Thoracic aorta (tissue), 2 donors: Measurements from ENCODE around the gene SULT1A4. TPM values are rescaled to one million over a fixed set of nuclear protein-coding genes. Genes with fewer than 3 reads are reported as not detected.
A peak's percentile ranks its signal among the peaks of the same experiment; 100 is the strongest.
"Not testable (repeated sequence)": the region's sequence is repeated elsewhere in the genome, so short reads cannot be mapped to it uniquely, and the experiment has no call there.

Source experiments
- ATAC-seq: fragments of 150-250 bp; one replicate; pipeline ENCODE4 v1.8.0; 2017; ENCODE audit warnings: low read depth; ENCODE audit not compliant: insufficient number of reproducible peaks, low FRiP score
- DNase-seq: peaks from one replicate; pipeline ENCODE4 v3.0.0-alpha.2; 2020; ENCODE audit warnings: low spot score
- H3K27ac ChIP-seq, 2 donors: fragments of 200-600 bp; sonication (generic); 1 replicate in 1 of 2; 2 replicates in 1 of 2; pipeline ENCODE4 v1.5.1; 2016; ENCODE audit warnings: mild to moderate bottlenecking in 2 of 2, moderate library complexity in 2 of 2
- H3K27me3 ChIP-seq: fragments of 200-600 bp; sonication (generic); replicated peaks from 2 replicates; pipeline ENCODE4 v1.6.0; 2016; ENCODE audit warnings: mild to moderate bottlenecking; ENCODE audit not compliant: insufficient read depth
- H3K36me3 ChIP-seq: fragments of 200-600 bp; sonication (generic); one replicate; pipeline ENCODE4 v1.5.1; 2016
- H3K4me1 ChIP-seq, 2 donors: fragments of 200-600 bp; sonication (generic); 1 replicate in 1 of 2; 2 replicates in 1 of 2; pipeline versions ENCODE4 v1.5.1 to v1.6.0; 2016; ENCODE audit warnings: low read depth in 2 of 2, mild to moderate bottlenecking in 1 of 2; ENCODE audit not compliant: control insufficient read depth in 1 of 2
- H3K4me3 ChIP-seq: fragments of 200-600 bp; sonication (generic); 2 replicates; pipeline ENCODE4 v1.5.1; 2016; ENCODE audit warnings: mild to moderate bottlenecking
- H3K9me3 ChIP-seq: fragments of 200-600 bp; sonication (generic); 2 replicates; pipeline ENCODE4 v1.5.1; 2016
- total RNA-seq, 2 donors: library from RNA; depleted of rRNA; stranded (reverse); fragments of >200 nt; gene quantifications; one replicate each; pipeline versions ENCODE4 v1.1.0 to v1.2.3, GENCODE V29; 2016

The SULT1A4 gene
- total RNA-seq, result 1 to 10 TPM in 1 of 2 donors, not detected in 1; 4.5 TPM

- H3K27ac ChIP-seq, H3K4me1 ChIP-seq, H3K36me3 ChIP-seq, H3K9me3 ChIP-seq, DNase-seq, ATAC-seq, H3K4me3 ChIP-seq, H3K27me3 ChIP-seq: not testable (repeated sequence)
Measured at GRCh38 chr16:29459706-29460646, at the start of gene SULT1A4. TSS of gene SULT1A4 (plus strand) at chr16:29459913. CDS start at chr16:29461386, 1,473 bp downstream.

DNA sequence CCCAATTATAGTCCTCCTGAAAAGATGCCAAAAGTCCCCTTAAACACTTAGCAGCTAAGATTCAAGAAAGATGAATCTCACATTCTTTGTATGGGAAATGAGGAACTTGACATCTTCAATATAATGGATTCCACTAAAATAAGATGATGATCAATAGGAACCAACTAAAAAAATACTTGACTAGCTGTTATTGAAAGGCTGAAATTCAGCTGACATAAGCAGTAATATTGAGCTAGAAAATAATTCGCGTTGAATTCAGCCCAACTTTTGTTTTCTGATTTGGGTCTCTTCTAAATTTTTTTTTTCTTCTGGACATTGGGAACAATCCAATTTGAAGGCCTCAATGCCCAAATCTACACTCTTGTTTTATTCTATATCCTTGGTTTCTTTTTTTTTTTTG is 36.1 kb upstream of the SULT1A4 start:
- not testable (repeated sequence) for H3K27ac ChIP-seq, H3K4me1 ChIP-seq, H3K27me3 ChIP-seq, DNase-seq, H3K4me3 ChIP-seq, ATAC-seq, H3K9me3 ChIP-seq, H3K36me3 ChIP-seq

- not testable (repeated sequence) for H3K27me3 ChIP-seq, H3K36me3 ChIP-seq, H3K27ac ChIP-seq, H3K4me3 ChIP-seq, H3K9me3 ChIP-seq, ATAC-seq, DNase-seq, H3K4me1 ChIP-seq
Measured at GRCh38 chr16:29425390-29425789, 34.3 kb upstream of the SULT1A4 start.

- not testable (repeated sequence) for H3K27me3 ChIP-seq, H3K9me3 ChIP-seq, H3K4me1 ChIP-seq, H3K36me3 ChIP-seq, H3K4me3 ChIP-seq, H3K27ac ChIP-seq, DNase-seq
- peak; percentile 14 for ATAC-seq
Measured at GRCh38 chr16:29453754-29454153, 6.0 kb upstream of the SULT1A4 start.

GRCh38 chr16:29454269-29454668 is 5.4 kb upstream of the SULT1A4 start, which contains the start of the genes BOLA2 and SLX1B:
TSS of gene BOLA2 (minus strand) at chr16:29454351. CDS start at chr16:29454253, 98 bp downstream.
TSS of gene SLX1B (plus strand) at chr16:29454533.
- H3K9me3 ChIP-seq, H3K4me1 ChIP-seq, H3K36me3 ChIP-seq, H3K27me3 ChIP-seq, H3K27ac ChIP-seq, H3K4me3 ChIP-seq, DNase-seq: not testable (repeated sequence)
- peak; percentile 97 for ATAC-seq

DNA sequence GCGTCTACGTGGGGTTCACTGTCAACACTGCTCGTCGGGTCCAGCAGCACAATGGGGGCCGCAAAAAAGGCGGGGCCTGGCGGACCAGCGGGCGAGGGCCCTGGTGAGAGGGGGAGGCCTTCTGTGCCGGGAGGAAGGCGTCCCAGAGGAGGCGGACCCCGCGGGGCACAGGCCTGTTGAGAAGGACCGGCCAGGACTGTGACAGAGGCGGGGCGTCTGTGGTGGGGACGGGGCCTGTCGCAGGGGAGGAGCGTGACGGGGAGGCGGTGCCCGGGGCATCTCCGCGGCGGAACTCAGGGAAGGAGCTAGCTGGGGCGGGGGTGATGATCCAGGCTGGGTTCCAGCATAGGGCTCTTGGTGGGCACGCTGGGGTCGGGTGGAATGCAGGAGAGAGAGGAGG is 4.9 kb upstream of the SULT1A4 start:
- H3K36me3 ChIP-seq, H3K9me3 ChIP-seq, H3K27ac ChIP-seq, H3K27me3 ChIP-seq, H3K4me1 ChIP-seq, DNase-seq, H3K4me3 ChIP-seq: not testable (repeated sequence)
- peak; percentile 47 for ATAC-seq

- not testable (repeated sequence) for H3K9me3 ChIP-seq, H3K4me3 ChIP-seq, H3K27ac ChIP-seq, H3K4me1 ChIP-seq, H3K36me3 ChIP-seq, DNase-seq, ATAC-seq, H3K27me3 ChIP-seq
Measured at GRCh38 chr16:29457660-29458059, 2.1 kb upstream of the SULT1A4 start.

GRCh38 chr16:29460647-29461030 is 926 bp downstream of the SULT1A4 start:
- H3K27me3 ChIP-seq, H3K4me1 ChIP-seq, DNase-seq, H3K4me3 ChIP-seq, H3K27ac ChIP-seq, ATAC-seq, H3K9me3 ChIP-seq, H3K36me3 ChIP-seq: not testable (repeated sequence)

- not testable (repeated sequence) for H3K27me3 ChIP-seq, H3K27ac ChIP-seq, H3K36me3 ChIP-seq, H3K4me1 ChIP-seq, H3K9me3 ChIP-seq, DNase-seq, H3K4me3 ChIP-seq
- peak; percentile 9 for ATAC-seq
Measured at GRCh38 chr16:29465985-29466824, 6.5 kb downstream of the SULT1A4 start.

- not testable (repeated sequence) for ATAC-seq, H3K27ac ChIP-seq, H3K4me1 ChIP-seq, H3K9me3 ChIP-seq, H3K4me3 ChIP-seq, H3K36me3 ChIP-seq, DNase-seq, H3K27me3 ChIP-seq
Measured at GRCh38 chr16:29466904-29467303, 7.2 kb downstream of the SULT1A4 start.

DNA sequence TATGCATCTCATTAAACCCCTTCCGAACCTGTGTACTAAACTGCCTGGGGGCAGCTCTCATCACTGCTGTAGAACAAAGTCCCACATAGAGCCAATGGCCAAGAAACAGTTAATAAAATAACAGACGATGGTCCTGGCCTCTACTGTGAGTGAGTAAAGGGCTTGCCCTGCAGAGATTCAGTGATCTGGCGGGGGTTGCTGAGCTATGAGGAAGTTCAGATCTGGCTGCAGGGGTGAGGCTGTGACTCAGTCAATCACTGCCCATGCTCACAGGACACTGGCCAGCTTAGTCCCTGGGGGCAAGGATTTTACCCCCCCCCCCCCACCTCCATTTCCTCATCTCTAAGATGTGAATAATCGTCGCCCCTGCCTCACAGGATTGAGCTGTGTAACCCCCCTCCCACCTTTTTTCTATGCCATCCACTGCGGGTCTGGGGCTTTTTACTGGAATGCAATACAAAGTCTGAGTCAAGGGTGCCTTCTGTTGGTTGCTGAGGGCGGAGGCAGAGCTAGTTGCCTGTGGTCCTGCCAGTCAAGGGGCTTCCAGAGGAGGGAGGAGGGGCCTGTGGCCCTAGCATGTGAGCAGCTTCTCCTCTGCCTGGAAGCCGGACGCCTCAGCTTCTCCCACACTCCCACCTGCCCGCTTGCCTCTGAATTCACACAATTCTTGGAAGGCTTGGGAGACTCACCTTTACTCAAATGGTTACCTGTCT is 8.1 kb downstream of the SULT1A4 start:
- not testable (repeated sequence) for DNase-seq, ATAC-seq

More for the DNA sequence above, 8.1 kb downstream of the SULT1A4 start:
- H3K9me3 ChIP-seq, H3K4me1 ChIP-seq, H3K27ac ChIP-seq, H3K36me3 ChIP-seq, H3K27me3 ChIP-seq, H3K4me3 ChIP-seq: not testable (repeated sequence)
